RWPE2 (cell line): Measurements from ENCODE around the gene PCID2.
A peak's percentile ranks its signal among the peaks of the same experiment; 100 is the strongest.

Experiments used
- ATAC-seq: fragments of 200-7000 bp; cut with Tn5 transposase; 3 replicates; pipeline ENCODE4 v1.9.1; 2021; ENCODE audit warnings: low read depth
- DNase-seq: peaks from one replicate; pipeline ENCODE4 v3.0.0-alpha.2; 2020; ENCODE audit warnings: low spot score
- H3K27ac ChIP-seq: fragments of 450-650 bp; 2 replicates; pipeline ENCODE4 v1.5.1; 2017; ENCODE audit warnings: mild to moderate bottlenecking; ENCODE audit not compliant: poor library complexity, severe bottlenecking
- H3K27me3 ChIP-seq: fragments of 250-450 bp; sonication (Bioruptor Pico); 2 replicates; pipeline ENCODE4 v1.5.1; 2021; ENCODE audit warnings: mild to moderate bottlenecking, moderate library complexity; ENCODE audit not compliant: insufficient read depth, poor library complexity, severe bottlenecking
- H3K36me3 ChIP-seq: fragments of 250-450 bp; sonication (Bioruptor Pico); 2 replicates; pipeline ENCODE4 v1.5.1; 2020; ENCODE audit warnings: low read depth, mild to moderate bottlenecking, moderate library complexity
- H3K4me1 ChIP-seq: fragments of 250-450 bp; sonication (Bioruptor Pico); 2 replicates; pipeline ENCODE4 v1.5.1; 2021; ENCODE audit warnings: mild to moderate bottlenecking, moderate library complexity; ENCODE audit not compliant: insufficient read depth, poor library complexity, severe bottlenecking
- H3K4me3 ChIP-seq: fragments of 250-450 bp; sonication (Bioruptor Pico); 2 replicates; pipeline ENCODE4 v1.5.1; 2021; ENCODE audit warnings: mild to moderate bottlenecking, moderate library complexity; ENCODE audit not compliant: severe bottlenecking
- H3K9me3 ChIP-seq: fragments of 250-450 bp; sonication (Bioruptor Pico); 2 replicates; pipeline ENCODE4 v1.5.1; 2021; ENCODE audit warnings: mild to moderate bottlenecking, moderate library complexity; ENCODE audit not compliant: severe bottlenecking
- CTCF ChIP-seq: fragments of 450-650 bp; IDR thresholded peaks from one replicate; pipeline ENCODE4 v1.5.1; 2017; ENCODE audit warnings: mild to moderate bottlenecking, moderate library complexity; ENCODE audit not compliant: poor library complexity, severe bottlenecking

Gene PCID2

GRCh38 chr13:113231306-113232207 is 23.1 kb upstream of the PCID2 start:
- TF ChIP-seq CTCF: no peak
- H3K4me3 ChIP-seq: no peak overlapping the region
- H3K36me3 ChIP-seq: peaks cover 50% of the 10 kb centered on the region
- ATAC-seq: peak; percentile 22; the same call in 1 of the 3 replicates
- no peak for DNase-seq
- no peaks in the 10 kb centered on the region for H3K27me3 ChIP-seq
- no peaks in the 10 kb centered on the region for H3K4me1 ChIP-seq
- H3K9me3 ChIP-seq: no peaks in the 10 kb centered on the region
- no peak overlapping the region for H3K27ac ChIP-seq

- DNase-seq (no peak), ATAC-seq (no peak)
- Histone ChIP-seq H3K27me3 (no peaks in the 10 kb centered on the region), H3K4me1 (no peaks in the 10 kb centered on the region), H3K4me3 (no peak overlapping the region), H3K36me3 (peaks cover 55% of the 10 kb centered on the region), H3K9me3 (no peaks in the 10 kb centered on the region), H3K27ac (no peak overlapping the region)
- no peak for TF ChIP-seq CTCF
Observed at GRCh38 chr13:113229791-113230190, 21.3 kb upstream of the PCID2 start.

GRCh38 chr13:113229161-113229560 is 20.7 kb upstream of the PCID2 start:
- no peaks in the 10 kb centered on the region for H3K9me3 ChIP-seq
- H3K27me3 ChIP-seq: no peaks in the 10 kb centered on the region
- no peaks in the 10 kb centered on the region for H3K4me1 ChIP-seq
- ATAC-seq (no peak), DNase-seq (no peak)
- no peak for TF ChIP-seq CTCF
- H3K36me3 ChIP-seq: peaks cover 59% of the 10 kb centered on the region
- H3K27ac ChIP-seq: no peak overlapping the region
- H3K4me3 ChIP-seq: no peak overlapping the region

- H3K27ac ChIP-seq: no peak overlapping the region
- H3K36me3 ChIP-seq: peaks cover 64% of the 10 kb centered on the region
- TF ChIP-seq CTCF: no peak
- H3K9me3 ChIP-seq: no peaks in the 10 kb centered on the region
- DNase-seq: no peak
- ATAC-seq: no peak
- H3K4me1 ChIP-seq: no peaks in the 10 kb centered on the region
- H3K27me3 ChIP-seq: no peaks in the 10 kb centered on the region
- H3K4me3 ChIP-seq: no peak overlapping the region
Observed at GRCh38 chr13:113226873-113227450, 18.5 kb upstream of the PCID2 start.

GRCh38 chr13:113225515-113225914 is 17.0 kb upstream of the PCID2 start:
- peaks cover 79% of the 10 kb centered on the region for H3K36me3 ChIP-seq

More at GRCh38 chr13:113225515-113225914, 17.0 kb upstream of the PCID2 start:
- Histone ChIP-seq H3K4me1 (no peaks in the 10 kb centered on the region), H3K9me3 (no peaks in the 10 kb centered on the region), H3K27ac (no peak overlapping the region), H3K27me3 (no peaks in the 10 kb centered on the region), H3K4me3 (no peak overlapping the region)
- ATAC-seq: no peak
- no peak for DNase-seq
- TF ChIP-seq CTCF: no peak
